Measurements from ENCODE around the gene ZNF618. TPM values are rescaled to one million over a fixed set of nuclear protein-coding genes. Genes with fewer than 3 reads are reported as not detected.

The ZNF618 gene
- total RNA-seq, 1 experiment from 2014 or later, result 4.2 TPM

GRCh38 chr9:114003758-114004157, 127.6 kb downstream of the ZNF618 start:
- ChIA-PET CTCF (no interaction called here), POLR2A (ENCODE audit: unreplicated experiment) (no interaction called here)
- no peak for ATAC-seq

GRCh38 chr9:114004221-114004716, 128.2 kb downstream of the ZNF618 start:
- Histone ChIP-seq H3F3A (ENCODE audit: low read length, unreplicated experiment) (no peaks in the 10 kb centered on the region), H3K9me2 (replicated peaks; ENCODE audit: low read length) (no peaks in the 10 kb centered on the region), H3K9me3 (ENCODE audit: low read length) (no peaks in the 10 kb centered on the region), H4K20me1 (ENCODE audit: low read length) (no peaks in the 10 kb centered on the region), H3K4me1 (ENCODE audit: insufficient read depth, low read length) (no peaks in the 10 kb centered on the region), H2AFZ (ENCODE audit: low read length) (no peak overlapping the region), H3K4me2 (ENCODE audit: low read length) (no peak overlapping the region), H3K4me3 (ENCODE audit: low read length) (no peak overlapping the region), H3K36me3 (ENCODE audit: low read depth, low read length) (no peaks in the 10 kb centered on the region), H3K27me3 (ENCODE audit: low read length) (no peaks in the 10 kb centered on the region), H3K27ac (ENCODE audit: low read length) (no peak overlapping the region), H3K9ac (ENCODE audit: low read length) (no peak overlapping the region), H3K79me2 (ENCODE audit: low read length) (no peaks in the 10 kb centered on the region)
- DNase-seq (no peak), ATAC-seq (no peak)
- BruUV-seq (replicated peaks), result no TSS peak
- TF ChIP-seq EZH2 (IDR thresholded peaks at IDR 0.05; ENCODE audit: low read length, unreplicated experiment) (no peak), CTCF (conservative IDR thresholded peaks at IDR 0.05; ENCODE audit: low read depth, low read length) (no peak), EZH2phosphoT487 (IDR thresholded peaks at IDR 0.05; ENCODE audit: borderline replicate concordance, low read length) (no peak)
- intact Hi-C loops (cut with micrococcal nuclease), result no loop called here
- CTCF ChIA-PET, result no interaction called here
- POLR2A ChIA-PET (ENCODE audit: unreplicated experiment), result no interaction called here

More at GRCh38 chr9:114003758-114004157, 127.6 kb downstream of the ZNF618 start:
- Histone ChIP-seq H3F3A (ENCODE audit: low read length, unreplicated experiment) (no peaks in the 10 kb centered on the region), H4K20me1 (ENCODE audit: low read length) (no peaks in the 10 kb centered on the region), H3K9me2 (replicated peaks; ENCODE audit: low read length) (no peaks in the 10 kb centered on the region), H3K27me3 (ENCODE audit: low read length) (no peaks in the 10 kb centered on the region), H3K9ac (ENCODE audit: low read length) (no peak overlapping the region), H2AFZ (ENCODE audit: low read length) (no peak overlapping the region), H3K4me2 (ENCODE audit: low read length) (no peak overlapping the region), H3K9me3 (ENCODE audit: low read length) (no peaks in the 10 kb centered on the region), H3K79me2 (ENCODE audit: low read length) (no peaks in the 10 kb centered on the region), H3K36me3 (ENCODE audit: low read depth, low read length) (no peaks in the 10 kb centered on the region), H3K4me1 (ENCODE audit: insufficient read depth, low read length) (no peaks in the 10 kb centered on the region), H3K27ac (ENCODE audit: low read length) (no peak overlapping the region), H3K4me3 (ENCODE audit: low read length) (no peak overlapping the region)
- intact Hi-C loops (cut with micrococcal nuclease), result no loop called here
- DNase-seq, result no peak
- no peak for TF ChIP-seq EZH2phosphoT487 (IDR thresholded peaks at IDR 0.05; ENCODE audit: borderline replicate concordance, low read length)
- no peak for TF ChIP-seq EZH2 (IDR thresholded peaks at IDR 0.05; ENCODE audit: low read length, unreplicated experiment)
- no peak for TF ChIP-seq CTCF (conservative IDR thresholded peaks at IDR 0.05; ENCODE audit: low read depth, low read length)
- no TSS peak for BruUV-seq (replicated peaks)

- POLR2A ChIA-PET (ENCODE audit: unreplicated experiment), result interaction anchor here (0.6 kb wide), 1 partner anchor 187 kb away, joined by 3 read pairs; no protein-coding TSS in a partner anchor
- H3K27ac ChIP-seq (ENCODE audit: low read length), result no peak overlapping the region
- no peaks in the 10 kb centered on the region for H3K27me3 ChIP-seq (ENCODE audit: low read length)
Observed at GRCh38 chr9:114005371-114006154, 129.5 kb downstream of the ZNF618 start.

More at GRCh38 chr9:114005371-114006154, 129.5 kb downstream of the ZNF618 start:
- no peaks in the 10 kb centered on the region for H3K4me1 ChIP-seq (ENCODE audit: insufficient read depth, low read length)
- H4K20me1 ChIP-seq (ENCODE audit: low read length), result no peaks in the 10 kb centered on the region
- no peak overlapping the region for H3K4me3 ChIP-seq (ENCODE audit: low read length)
- H3K9me3 ChIP-seq (ENCODE audit: low read length), result no peaks in the 10 kb centered on the region
- TF ChIP-seq CTCF (conservative IDR thresholded peaks at IDR 0.05; ENCODE audit: low read depth, low read length) (no peak), EZH2 (IDR thresholded peaks at IDR 0.05; ENCODE audit: low read length, unreplicated experiment) (no peak), EZH2phosphoT487 (IDR thresholded peaks at IDR 0.05; ENCODE audit: borderline replicate concordance, low read length) (no peak)
- no peaks in the 10 kb centered on the region for H3K9me2 ChIP-seq (replicated peaks; ENCODE audit: low read length)
- no peak for ATAC-seq
- intact Hi-C loops (cut with micrococcal nuclease), result no loop called here
- no peak overlapping the region for H2AFZ ChIP-seq (ENCODE audit: low read length)
- no peak overlapping the region for H3K4me2 ChIP-seq (ENCODE audit: low read length)
- H3K9ac ChIP-seq (ENCODE audit: low read length), result no peak overlapping the region
- H3F3A ChIP-seq (ENCODE audit: low read length, unreplicated experiment), result no peaks in the 10 kb centered on the region
- no TSS peak for BruUV-seq (replicated peaks)
- no peaks in the 10 kb centered on the region for H3K36me3 ChIP-seq (ENCODE audit: low read depth, low read length)
- no peaks in the 10 kb centered on the region for H3K79me2 ChIP-seq (ENCODE audit: low read length)
- CTCF ChIA-PET, result no interaction called here
- no peak for DNase-seq

All from PC-3 (cell line).